Measurements from ENCODE around the gene TSNAX.

GRCh38 chr1:231606712-231607111 lies 78.2 kb downstream of the TSNAX start:
- TF ChIP-seq POLR2AphosphoS5 (IDR thresholded peaks at IDR 0.05; ENCODE audit: low read depth, low read length) (no peak), GABPA (IDR thresholded peaks at IDR 0.05; ENCODE audit: low read depth) (no peak), CTCF (IDR thresholded peaks at IDR 0.05) (no peak), TAF1 (IDR thresholded peaks at IDR 0.05; ENCODE audit: borderline replicate concordance, low read depth, low read length) (no peak), EZH2phosphoT487 (IDR thresholded peaks at IDR 0.05; ENCODE audit: borderline replicate concordance, low read depth) (no peak), JUND (IDR thresholded peaks at IDR 0.05) (no peak), RCOR1 (IDR thresholded peaks at IDR 0.05; ENCODE audit: low read length) (no peak)
